NCI-H2227 (cell line): ENCODE data around the gene OTOGL.

Experiments
- DNase-seq: peaks from one replicate; lab custom pipeline; 2025; ENCODE audit not compliant: unreplicated experiment; lab: John Stamatoyannopoulos, UW

OTOGL gene

GRCh38 chr12:80422550-80422949, 323.2 kb downstream of the OTOGL start:
- DNase-seq: no peak
